T-helper 17 cell (primary cell): Measurements from ENCODE around the gene SPTAN1. TPM values are rescaled to one million over a fixed set of nuclear protein-coding genes. Genes with fewer than 3 reads are reported as not detected.

ENCODE experiments used
- ATAC-seq: fragments of 150-1000 bp; cut with Tn5 transposase; 2 replicates; pipeline ENCODE4 v1.10.0; 2021; ENCODE audit warnings: mild to moderate bottlenecking, moderate library complexity
- DNase-seq, 3 donors: peaks; one replicate each; pipeline versions ENCODE4 v3.0.0 to v3.0.0-alpha.2; 2020 to 2021
- H3K9me3 ChIP-seq: one replicate; pipeline ENCODE4 v1.7.0; 2013; ENCODE audit warnings: low read length, mild to moderate bottlenecking; ENCODE audit not compliant: control insufficient read depth, poor library complexity, severe bottlenecking
- H3K27ac Mint-ChIP-seq: one replicate; pipeline ENCODE4 v1.8.0; 2022; ENCODE audit warnings: mild to moderate bottlenecking, moderate library complexity, mixed read lengths
- H3K27me3 Mint-ChIP-seq: one replicate; pipeline ENCODE4 v1.8.0; 2022; ENCODE audit warnings: mixed read lengths
- H3K36me3 Mint-ChIP-seq: one replicate; pipeline ENCODE4 v1.8.0; 2022; ENCODE audit warnings: low read depth, mixed read lengths
- H3K4me1 Mint-ChIP-seq: one replicate; pipeline ENCODE4 v1.8.0; 2022; ENCODE audit warnings: mild to moderate bottlenecking, mixed read lengths
- H3K4me3 Mint-ChIP-seq: one replicate; pipeline ENCODE4 v1.8.0; 2022; ENCODE audit warnings: mild to moderate bottlenecking, moderate library complexity, mixed read lengths
- total RNA-seq, 4 donors: library from RNA in 2 of 4; stranded (reverse) in 2 of 4; gene quantifications; one replicate each; pipeline ENCODE4 v1.2.3 and lab custom pipeline; 2022 to 2026

Gene SPTAN1
- total RNA-seq, 2 donors from 2014 or later = 734 to 740 TPM

GRCh38 chr9:128593039-128593438 is 40.7 kb downstream of the SPTAN1 start:
- peaks cover 3% of the 10 kb centered on the region for H3K4me1 Mint-ChIP-seq
- H3K27ac Mint-ChIP-seq = no peak overlapping the region

GRCh38 chr9:128593856-128594255 is 41.5 kb downstream of the SPTAN1 start:
- H3K9me3 ChIP-seq = no peaks in the 10 kb centered on the region
- H3K27ac Mint-ChIP-seq = no peak overlapping the region
- H3K4me1 Mint-ChIP-seq = peaks cover 3% of the 10 kb centered on the region
- H3K27me3 Mint-ChIP-seq = no peaks in the 10 kb centered on the region
- ATAC-seq = no peak
- H3K4me3 Mint-ChIP-seq = no peak overlapping the region
- H3K36me3 Mint-ChIP-seq = peaks cover 8% of the 10 kb centered on the region
- no peak for DNase-seq

More at GRCh38 chr9:128593039-128593438, 40.7 kb downstream of the SPTAN1 start:
- DNase-seq (no peak), ATAC-seq (no peak)
- H3K4me3 Mint-ChIP-seq = no peak overlapping the region
- H3K27me3 Mint-ChIP-seq = no peaks in the 10 kb centered on the region
- no peaks in the 10 kb centered on the region for H3K9me3 ChIP-seq
- peaks cover 5% of the 10 kb centered on the region for H3K36me3 Mint-ChIP-seq

GRCh38 chr9:128595471-128595870 is 43.1 kb downstream of the SPTAN1 start:
- Mint-ChIP-seq H3K4me3 (no peak overlapping the region), H3K36me3 (peaks cover 8% of the 10 kb centered on the region), H3K27me3 (no peaks in the 10 kb centered on the region), H3K4me1 (peaks cover 3% of the 10 kb centered on the region), H3K27ac (no peak overlapping the region)
- ATAC-seq (no peak), DNase-seq (no peak)
- no peaks in the 10 kb centered on the region for H3K9me3 ChIP-seq

- no peak for ATAC-seq
- no peak for DNase-seq
- Mint-ChIP-seq H3K27ac (no peak overlapping the region), H3K27me3 (no peaks in the 10 kb centered on the region), H3K4me1 (peaks cover 2% of the 10 kb centered on the region), H3K4me3 (no peak overlapping the region), H3K36me3 (peaks cover 2% of the 10 kb centered on the region)
- no peaks in the 10 kb centered on the region for H3K9me3 ChIP-seq
Observed at GRCh38 chr9:128600099-128600498, 47.7 kb downstream of the SPTAN1 start.

- no peaks in the 10 kb centered on the region for H3K9me3 ChIP-seq
- DNase-seq (no peak), ATAC-seq (no peak)
- Mint-ChIP-seq H3K36me3 (no peaks in the 10 kb centered on the region), H3K4me3 (no peak overlapping the region), H3K4me1 (peaks cover 2% of the 10 kb centered on the region), H3K27ac (peak overlapping the region; percentile 77), H3K27me3 (no peaks in the 10 kb centered on the region)
Observed at GRCh38 chr9:128603697-128604096, 51.3 kb downstream of the SPTAN1 start.

- Mint-ChIP-seq H3K27me3 (no peaks in the 10 kb centered on the region), H3K4me3 (no peak overlapping the region), H3K36me3 (peaks cover 5% of the 10 kb centered on the region), H3K4me1 (peaks cover 5% of the 10 kb centered on the region), H3K27ac (no peak overlapping the region)
- DNase-seq = no peak
- no peaks in the 10 kb centered on the region for H3K9me3 ChIP-seq
- no peak for ATAC-seq
Observed at GRCh38 chr9:128607642-128608350, 55.4 kb downstream of the SPTAN1 start.

- no peaks in the 10 kb centered on the region for H3K9me3 ChIP-seq
- Mint-ChIP-seq H3K4me3 (no peak overlapping the region), H3K27me3 (no peaks in the 10 kb centered on the region), H3K27ac (peak overlapping the region; percentile 90), H3K36me3 (peaks cover 5% of the 10 kb centered on the region), H3K4me1 (peaks cover 5% of the 10 kb centered on the region)
- ATAC-seq (no peak), DNase-seq (no peak)
Observed at GRCh38 chr9:128610897-128611296, 58.5 kb downstream of the SPTAN1 start.

GRCh38 chr9:128611600-128612394 is 59.4 kb downstream of the SPTAN1 start:
- peaks cover 5% of the 10 kb centered on the region for H3K36me3 Mint-ChIP-seq
- ATAC-seq = no peak
- DNase-seq = no peak
- no peaks in the 10 kb centered on the region for H3K27me3 Mint-ChIP-seq
- H3K27ac Mint-ChIP-seq = peak overlapping the region; percentile 90
- peaks cover 5% of the 10 kb centered on the region for H3K4me1 Mint-ChIP-seq
- no peaks in the 10 kb centered on the region for H3K9me3 ChIP-seq
- no peak overlapping the region for H3K4me3 Mint-ChIP-seq

GRCh38 chr9:128614728-128615127 is 62.3 kb downstream of the SPTAN1 start:
- Mint-ChIP-seq H3K4me3 (no peak overlapping the region), H3K36me3 (peaks cover 5% of the 10 kb centered on the region), H3K27me3 (no peaks in the 10 kb centered on the region), H3K4me1 (peaks cover 3% of the 10 kb centered on the region), H3K27ac (no peak overlapping the region)
- DNase-seq = no peak
- ATAC-seq = no peak
- no peaks in the 10 kb centered on the region for H3K9me3 ChIP-seq

- Mint-ChIP-seq H3K27me3 (no peaks in the 10 kb centered on the region), H3K4me3 (no peak overlapping the region), H3K4me1 (no peaks in the 10 kb centered on the region), H3K36me3 (no peaks in the 10 kb centered on the region), H3K27ac (no peak overlapping the region)
- DNase-seq (no peak), ATAC-seq (no peak)
- no peaks in the 10 kb centered on the region for H3K9me3 ChIP-seq
Observed at GRCh38 chr9:128615571-128615970, 63.2 kb downstream of the SPTAN1 start.

- no peaks in the 10 kb centered on the region for H3K27me3 Mint-ChIP-seq
- H3K36me3 Mint-ChIP-seq = peaks cover 2% of the 10 kb centered on the region
- ATAC-seq (no peak), DNase-seq (no peak)
- H3K4me1 Mint-ChIP-seq = no peaks in the 10 kb centered on the region
- H3K4me3 Mint-ChIP-seq = no peak overlapping the region
- H3K9me3 ChIP-seq = no peaks in the 10 kb centered on the region
- no peak overlapping the region for H3K27ac Mint-ChIP-seq
Observed at GRCh38 chr9:128617943-128618342, 65.6 kb downstream of the SPTAN1 start.

GRCh38 chr9:128619127-128619526 is 66.7 kb downstream of the SPTAN1 start:
- H3K9me3 ChIP-seq = no peaks in the 10 kb centered on the region
- Mint-ChIP-seq H3K27ac (no peak overlapping the region), H3K36me3 (peaks cover 2% of the 10 kb centered on the region), H3K4me1 (no peaks in the 10 kb centered on the region), H3K27me3 (no peaks in the 10 kb centered on the region), H3K4me3 (no peak overlapping the region)
- ATAC-seq (no peak), DNase-seq (no peak)

- H3K9me3 ChIP-seq = no peaks in the 10 kb centered on the region
- DNase-seq (no peak), ATAC-seq (no peak)
- Mint-ChIP-seq H3K4me3 (no peak overlapping the region), H3K27me3 (no peaks in the 10 kb centered on the region), H3K27ac (no peak overlapping the region), H3K36me3 (peaks cover 2% of the 10 kb centered on the region), H3K4me1 (no peaks in the 10 kb centered on the region)
Observed at GRCh38 chr9:128619779-128620178, 67.4 kb downstream of the SPTAN1 start.
